ENCODE results near the gene SLAMF6.
"Not testable (repeated sequence)": the region's sequence is repeated elsewhere in the genome, so short reads cannot be mapped to it uniquely, and the experiment has no call there.

SLAMF6 gene

DNA sequence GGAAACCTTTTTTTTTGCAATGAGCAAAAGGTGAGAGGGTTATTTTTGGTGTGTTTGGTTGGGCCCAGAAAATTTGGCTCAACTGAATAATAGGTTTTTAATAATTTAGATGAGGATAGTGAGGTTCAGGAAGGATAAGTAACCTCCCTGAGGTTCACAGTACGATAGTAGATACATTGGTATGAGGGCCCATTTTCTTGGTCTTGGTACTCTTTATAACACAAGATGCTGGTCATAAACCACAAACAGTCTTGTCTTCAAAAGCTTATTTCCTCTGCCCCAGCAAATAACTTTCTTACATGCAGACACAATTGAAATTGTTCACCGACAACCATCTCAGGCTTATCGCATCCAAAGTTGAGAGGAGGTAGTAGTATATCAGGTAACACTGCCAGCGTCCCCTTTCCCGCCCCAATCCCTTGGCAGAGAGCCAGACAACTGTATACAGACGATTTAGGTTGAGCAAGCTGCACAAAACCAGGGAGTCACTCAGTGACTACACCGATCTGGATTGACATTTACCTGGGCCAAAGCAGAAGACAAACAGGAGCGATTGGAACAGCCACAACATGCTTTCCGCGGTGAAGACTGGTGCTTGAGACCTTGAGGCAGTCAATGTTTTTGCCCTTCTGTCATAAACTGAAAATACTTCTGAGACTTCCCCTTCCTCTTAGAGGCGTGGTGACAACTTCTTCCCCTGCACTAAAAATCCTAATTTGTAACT is at the start of gene SLAMF6:
Gene SLAMF6, minus strand, starts transcription at position 634 of the 724 bp plus-strand sequence. Its CDS starts 63 bp downstream, at position 571.
- no peak for DNase-seq

- DNase-seq = no peak
Measured at GRCh38 chr1:160570840-160571239, 47.8 kb upstream of the SLAMF6 start.

DNA sequence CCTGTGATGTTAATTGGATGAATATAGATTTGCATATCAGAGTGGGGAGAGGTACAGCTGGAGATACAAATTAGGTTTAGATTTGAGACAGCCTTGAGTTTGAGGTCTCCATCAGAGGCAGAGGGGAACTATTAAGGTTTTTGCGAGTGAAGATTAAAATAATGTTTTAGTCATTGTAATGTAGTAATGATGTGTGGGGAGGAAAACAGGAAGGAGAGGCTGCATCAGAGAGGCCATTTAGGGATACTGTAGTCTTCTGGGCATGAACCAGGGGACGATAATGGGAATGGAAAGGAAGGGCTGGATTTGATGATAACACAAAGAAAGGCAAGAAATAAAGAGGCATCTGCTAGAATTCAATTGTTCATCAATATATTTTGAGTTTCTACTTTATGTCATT is 46.8 kb upstream of the SLAMF6 start:
- no peak for DNase-seq

DNA sequence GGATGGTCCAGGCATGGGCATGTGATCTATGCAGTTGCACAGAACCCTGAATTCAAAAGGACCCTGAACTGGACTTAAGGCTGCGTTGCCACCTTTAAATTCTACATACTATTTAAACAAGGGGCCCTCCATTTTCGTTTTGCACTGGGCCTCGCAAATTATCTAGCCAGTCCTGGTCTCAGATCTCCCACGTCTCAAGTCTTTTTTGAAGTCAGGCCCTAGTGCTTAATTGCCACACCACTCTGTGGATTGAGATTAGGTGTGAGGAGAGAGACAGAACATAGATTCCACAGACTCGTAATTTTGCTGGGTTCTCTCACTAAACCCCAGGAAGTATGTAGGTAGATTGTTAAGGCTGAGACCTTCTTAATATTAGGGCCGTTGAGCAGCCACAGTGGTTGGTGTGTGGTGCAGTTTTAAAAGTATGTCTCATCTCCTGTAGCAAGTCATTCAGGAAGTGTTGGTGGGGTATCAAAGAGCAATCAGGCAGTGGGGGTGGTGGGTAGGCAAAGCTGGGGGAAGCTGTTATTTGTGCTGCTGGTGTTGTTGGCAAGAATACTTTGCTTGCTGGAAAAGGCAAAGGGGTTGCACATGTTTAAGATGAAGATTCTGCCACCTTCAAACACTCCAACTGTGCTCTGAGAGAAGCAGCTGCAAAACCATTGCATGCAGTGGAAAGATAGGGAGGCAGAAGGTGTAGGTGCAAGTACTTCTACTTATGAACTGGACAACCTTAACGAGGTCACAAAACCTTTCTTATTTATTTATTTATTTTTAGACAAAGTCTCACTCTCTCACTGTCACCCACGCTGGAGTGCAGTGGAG is 45.0 kb upstream of the SLAMF6 start:
- no peak for DNase-seq

GRCh38 chr1:160567341-160567740 is 44.3 kb upstream of the SLAMF6 start:
- DNase-seq = no peak

DNA sequence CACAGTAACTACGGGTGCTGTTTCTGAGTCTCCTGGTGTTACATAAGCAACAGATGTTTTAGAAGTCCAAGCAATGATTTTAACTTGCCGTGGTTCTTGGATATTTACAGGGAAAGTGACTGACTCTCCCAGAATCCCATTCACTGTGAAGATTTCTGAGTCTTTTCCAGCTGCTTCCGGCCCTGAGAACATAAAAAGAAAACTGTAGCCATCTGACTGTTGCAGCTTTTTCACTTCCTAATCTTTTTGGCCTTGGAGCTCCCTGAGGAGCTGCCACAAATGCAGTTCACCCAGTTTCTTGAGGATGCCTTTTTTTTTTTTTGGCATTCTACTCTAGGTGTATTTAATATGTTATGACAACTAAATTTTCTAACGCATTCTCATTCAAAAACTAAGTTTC is 42.5 kb upstream of the SLAMF6 start:
- DNase-seq = no peak

- DNase-seq = not testable (repeated sequence)
Measured at GRCh38 chr1:160563230-160563629, 40.2 kb upstream of the SLAMF6 start.

DNA sequence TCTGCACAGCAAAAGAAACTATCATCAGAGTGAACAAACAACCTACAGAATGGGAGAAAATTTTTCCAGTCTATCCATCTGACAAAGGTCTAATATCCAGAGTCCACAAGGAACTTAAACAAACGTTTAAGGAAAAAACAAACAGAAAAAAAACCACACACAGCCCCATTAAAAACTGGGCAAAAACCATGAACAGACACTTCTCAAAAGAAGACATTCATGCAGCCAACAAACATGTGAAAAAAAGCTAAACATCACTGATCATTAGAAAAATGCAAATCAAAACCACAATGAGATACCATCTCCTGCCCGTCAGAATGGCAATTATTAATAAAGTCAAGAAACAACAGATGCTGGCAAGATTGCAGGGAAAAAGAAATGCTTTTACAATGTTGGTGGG is 39.7 kb upstream of the SLAMF6 start:
- DNase-seq = not testable (repeated sequence)

GRCh38 chr1:160560806-160561205 is 37.8 kb upstream of the SLAMF6 start:
- no peak for DNase-seq

- no peak for DNase-seq
Measured at GRCh38 chr1:160560045-160560705, 37.1 kb upstream of the SLAMF6 start.

DNA sequence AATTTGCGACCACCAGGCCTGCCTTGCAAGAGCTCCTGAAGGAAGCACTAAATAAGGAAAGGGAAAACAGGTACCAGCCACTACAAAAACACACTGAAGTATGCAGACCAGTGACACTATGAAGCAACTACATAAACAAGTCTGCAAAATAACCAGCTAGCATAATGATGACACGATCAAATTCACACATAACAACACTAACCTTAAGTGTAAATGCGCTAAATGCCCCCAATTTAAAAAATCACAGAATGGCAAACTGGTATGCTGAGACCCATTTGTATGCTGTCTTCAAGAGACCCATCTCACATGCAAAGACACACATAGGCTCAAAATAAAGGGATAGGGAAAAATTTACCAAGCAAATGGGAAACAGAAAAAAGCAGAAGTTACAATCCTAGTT is 36.4 kb upstream of the SLAMF6 start:
- DNase-seq = not testable (repeated sequence)

GRCh38 chr1:160558660-160559380 is 35.8 kb upstream of the SLAMF6 start:
- no peak for DNase-seq

- no peak for DNase-seq
Measured at GRCh38 chr1:160553778-160554177, 30.7 kb upstream of the SLAMF6 start.

- no peak for DNase-seq
Measured at GRCh38 chr1:160552425-160552824, 29.4 kb upstream of the SLAMF6 start.

DNA sequence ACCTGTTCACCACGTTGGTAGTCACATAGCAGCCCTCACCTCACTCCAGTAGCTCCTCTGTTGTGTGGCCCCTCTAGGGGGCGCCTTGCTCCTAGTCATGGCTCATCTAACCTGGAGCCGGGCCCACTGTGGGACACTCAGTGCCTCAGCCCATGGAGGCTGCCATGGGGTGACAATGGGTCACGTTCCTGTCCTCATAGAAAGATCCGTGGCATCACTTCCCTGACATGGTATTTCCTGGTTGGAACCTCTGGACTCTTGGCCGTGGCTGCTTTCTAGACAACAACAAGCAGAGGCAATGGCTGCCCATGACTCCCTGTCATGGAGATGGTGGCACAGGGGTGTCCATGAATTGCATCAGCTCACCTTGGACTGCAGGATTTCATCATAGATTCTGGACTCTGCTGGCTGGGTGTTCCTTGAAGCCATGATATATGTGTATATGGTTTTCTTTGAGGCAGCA is 27.5 kb upstream of the SLAMF6 start:
- no peak for DNase-seq

DNA sequence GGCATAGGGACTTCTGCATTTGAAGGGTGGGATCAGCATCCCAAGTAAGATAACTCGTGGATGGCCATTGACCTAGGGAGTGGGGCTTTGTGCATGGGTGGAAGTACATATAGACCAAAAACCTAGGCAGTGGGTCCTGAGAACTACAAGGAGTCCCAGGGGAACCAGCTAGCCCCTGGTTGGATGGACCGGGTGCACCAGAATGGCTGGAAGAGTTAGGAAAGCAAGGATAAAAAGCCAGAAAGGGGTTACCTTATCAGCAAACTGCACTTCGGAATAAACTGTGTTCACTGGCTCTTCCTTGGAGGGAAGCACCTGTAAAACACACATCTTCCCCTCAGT is 26.6 kb upstream of the SLAMF6 start:
- no peak for DNase-seq

DNA sequence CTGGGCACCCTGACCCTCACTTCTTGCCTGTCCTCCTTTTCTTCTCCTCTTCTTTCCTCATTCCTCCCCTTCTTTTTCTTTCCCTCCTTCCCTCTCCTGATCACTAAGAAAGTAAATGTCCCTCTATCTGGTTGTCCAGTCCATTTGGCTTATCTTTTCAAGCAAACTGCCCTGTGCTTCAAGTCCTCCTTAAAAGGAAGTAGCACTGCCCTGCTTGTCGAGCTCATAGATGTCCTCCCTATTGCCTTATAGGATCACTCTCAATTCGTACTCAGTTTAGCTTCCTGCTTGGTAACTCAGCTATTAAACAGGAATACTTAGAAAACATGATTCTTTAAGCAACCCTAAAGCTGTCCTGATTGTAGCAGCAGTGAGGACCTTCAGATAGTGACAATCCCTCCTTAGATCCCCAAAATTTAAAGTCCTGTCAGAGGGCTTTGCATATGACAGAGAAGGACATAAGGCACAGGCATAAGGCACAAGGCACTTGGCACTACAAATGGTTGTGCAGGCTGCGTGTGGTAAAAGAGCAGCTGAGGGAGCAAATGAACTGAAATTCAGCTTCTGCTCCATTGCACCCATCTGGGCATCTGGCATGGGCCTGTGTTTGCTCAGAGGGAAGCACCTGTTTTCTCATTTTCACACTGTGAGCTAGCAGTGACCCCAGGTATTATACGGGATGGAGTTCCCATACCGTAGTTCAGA is 26.1 kb upstream of the SLAMF6 start:
- no peak for DNase-seq

DNA sequence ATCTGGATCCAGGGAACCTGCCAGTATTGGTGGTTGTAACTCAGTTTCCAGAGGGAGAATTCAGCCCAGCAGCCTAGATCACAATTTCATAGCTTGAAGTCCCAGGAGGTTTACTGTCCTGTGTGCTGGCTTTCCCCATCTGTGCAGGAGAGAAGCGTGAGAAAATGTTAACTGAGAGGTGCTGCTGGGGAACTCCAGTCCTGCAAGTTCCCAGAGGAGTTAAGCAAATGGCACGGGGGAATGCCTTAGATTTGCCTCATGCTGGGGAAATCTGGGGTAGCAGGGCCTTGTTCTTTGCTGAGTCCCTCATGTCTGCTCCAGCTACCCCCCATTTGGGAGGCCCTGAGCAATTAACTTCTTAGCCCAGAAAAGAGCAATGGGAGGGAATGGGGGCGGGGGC is 25.1 kb upstream of the SLAMF6 start:
- no peak for DNase-seq

GRCh38 chr1:160547422-160547821 is 24.4 kb upstream of the SLAMF6 start:
- no peak for DNase-seq

DNA sequence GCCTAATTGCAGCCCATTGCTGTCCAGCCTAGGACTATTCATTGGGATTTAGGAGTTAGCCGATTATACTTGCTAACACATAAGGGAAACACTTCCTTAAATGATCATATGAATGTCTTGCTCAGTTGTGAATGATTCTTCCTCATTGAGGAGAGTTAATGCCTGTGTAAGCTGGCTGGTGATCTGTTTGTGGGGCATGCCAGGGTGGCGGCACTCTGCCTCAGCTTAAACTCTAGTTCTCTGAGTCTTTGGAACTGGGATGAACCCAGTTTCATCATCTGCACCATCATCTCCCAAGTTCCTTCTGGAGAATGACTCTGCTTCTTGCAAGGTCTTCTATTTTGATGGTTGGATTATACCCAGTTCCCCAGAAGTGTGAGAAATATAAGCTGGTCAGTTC is 23.9 kb upstream of the SLAMF6 start:
- no peak for DNase-seq

DNA sequence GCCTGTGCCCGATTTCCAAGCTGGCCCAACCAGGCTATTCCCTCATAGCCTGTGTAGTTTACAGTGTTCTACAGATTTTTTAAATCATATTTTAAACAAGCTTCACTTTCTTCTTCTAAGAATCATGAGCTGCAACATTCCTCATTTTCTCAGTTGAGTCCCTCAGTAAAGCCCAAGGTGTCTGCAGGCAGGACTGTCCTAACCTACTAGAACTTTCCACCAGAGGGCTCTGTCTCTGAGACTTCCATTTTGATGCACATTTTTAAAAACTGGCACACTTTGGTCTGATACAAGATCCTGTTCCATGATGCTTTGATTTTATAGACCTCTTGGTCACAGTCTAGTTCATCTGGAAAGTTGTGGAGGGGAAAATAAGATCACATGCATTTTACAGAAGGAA is 21.6 kb upstream of the SLAMF6 start:
- DNase-seq = no peak

GRCh38 chr1:160542303-160542945 is 19.4 kb upstream of the SLAMF6 start:
- no peak for DNase-seq
